ENCODE measurements around the gene ANKRD13A. TPM values are rescaled to one million over a fixed set of nuclear protein-coding genes. Genes with fewer than 3 reads are reported as not detected.

ANKRD13A gene
- total RNA-seq, 1 experiment from 2014 or later: 118 TPM

DNA sequence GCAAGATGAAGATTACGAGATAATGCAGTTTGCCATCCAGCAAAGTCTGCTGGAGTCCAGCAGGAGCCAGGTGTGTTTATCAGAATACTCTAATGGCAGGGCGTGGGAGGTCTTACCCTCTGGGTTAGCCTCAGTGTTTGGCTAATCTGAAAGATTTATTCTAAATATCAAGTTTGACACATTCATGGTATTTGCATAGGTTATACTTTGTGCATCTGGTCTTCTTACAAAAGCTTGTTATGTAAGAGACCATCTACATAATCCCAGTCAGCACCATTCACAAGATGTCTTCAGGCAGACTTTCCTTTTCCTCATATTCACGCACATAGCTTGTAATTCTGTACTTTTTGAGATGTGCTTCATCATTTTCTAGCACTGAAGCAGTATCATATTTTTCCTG is 34.7 kb downstream of the ANKRD13A start:
- no TSS peak for BruUV-seq (replicated peaks)
- Histone ChIP-seq H3K4me1 (ENCODE audit: insufficient read depth, low read length) (peaks cover 16% of the 10 kb centered on the region), H2AFZ (ENCODE audit: low read length) (no peak overlapping the region), H3K9me3 (ENCODE audit: low read length) (no peaks in the 10 kb centered on the region), H3F3A (ENCODE audit: low read length, unreplicated experiment) (peaks cover 5% of the 10 kb centered on the region), H3K9me2 (replicated peaks; ENCODE audit: low read length) (no peaks in the 10 kb centered on the region), H3K4me2 (ENCODE audit: low read length) (no peak overlapping the region), H4K20me1 (ENCODE audit: low read length) (no peaks in the 10 kb centered on the region), H3K27me3 (ENCODE audit: low read length) (no peaks in the 10 kb centered on the region), H3K27ac (ENCODE audit: low read length) (no peak overlapping the region), H3K79me2 (ENCODE audit: low read length) (no peaks in the 10 kb centered on the region), H3K4me3 (ENCODE audit: low read length) (no peak overlapping the region), H3K9ac (ENCODE audit: low read length) (no peak overlapping the region), H3K36me3 (ENCODE audit: low read depth, low read length) (peaks cover 57% of the 10 kb centered on the region)
- ChIA-PET POLR2A (ENCODE audit: unreplicated experiment) (no interaction called here), CTCF (no interaction called here)
- DNase-seq (no peak), ATAC-seq (no peak)
- intact Hi-C loops (cut with micrococcal nuclease): loop anchor here (10.0 kb wide), 1 partner anchor 99 kb away; no protein-coding TSS in a partner anchor
- TF ChIP-seq EZH2phosphoT487 (IDR thresholded peaks at IDR 0.05; ENCODE audit: borderline replicate concordance, low read length) (no peak), EZH2 (IDR thresholded peaks at IDR 0.05; ENCODE audit: low read length, unreplicated experiment) (no peak)
- TF ChIP-seq, protein P1, sequence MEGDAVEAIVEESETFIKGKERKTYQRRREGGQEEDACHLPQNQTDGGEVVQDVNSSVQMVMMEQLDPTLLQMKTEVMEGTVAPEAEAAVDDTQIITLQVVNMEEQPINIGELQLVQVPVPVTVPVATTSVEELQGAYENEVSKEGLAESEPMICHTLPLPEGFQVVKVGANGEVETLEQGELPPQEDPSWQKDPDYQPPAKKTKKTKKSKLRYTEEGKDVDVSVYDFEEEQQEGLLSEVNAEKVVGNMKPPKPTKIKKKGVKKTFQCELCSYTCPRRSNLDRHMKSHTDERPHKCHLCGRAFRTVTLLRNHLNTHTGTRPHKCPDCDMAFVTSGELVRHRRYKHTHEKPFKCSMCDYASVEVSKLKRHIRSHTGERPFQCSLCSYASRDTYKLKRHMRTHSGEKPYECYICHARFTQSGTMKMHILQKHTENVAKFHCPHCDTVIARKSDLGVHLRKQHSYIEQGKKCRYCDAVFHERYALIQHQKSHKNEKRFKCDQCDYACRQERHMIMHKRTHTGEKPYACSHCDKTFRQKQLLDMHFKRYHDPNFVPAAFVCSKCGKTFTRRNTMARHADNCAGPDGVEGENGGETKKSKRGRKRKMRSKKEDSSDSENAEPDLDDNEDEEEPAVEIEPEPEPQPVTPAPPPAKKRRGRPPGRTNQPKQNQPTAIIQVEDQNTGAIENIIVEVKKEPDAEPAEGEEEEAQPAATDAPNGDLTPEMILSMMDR (conservative IDR thresholded peaks at IDR 0.05; ENCODE audit: low read depth, low read length): no peak

DNA sequence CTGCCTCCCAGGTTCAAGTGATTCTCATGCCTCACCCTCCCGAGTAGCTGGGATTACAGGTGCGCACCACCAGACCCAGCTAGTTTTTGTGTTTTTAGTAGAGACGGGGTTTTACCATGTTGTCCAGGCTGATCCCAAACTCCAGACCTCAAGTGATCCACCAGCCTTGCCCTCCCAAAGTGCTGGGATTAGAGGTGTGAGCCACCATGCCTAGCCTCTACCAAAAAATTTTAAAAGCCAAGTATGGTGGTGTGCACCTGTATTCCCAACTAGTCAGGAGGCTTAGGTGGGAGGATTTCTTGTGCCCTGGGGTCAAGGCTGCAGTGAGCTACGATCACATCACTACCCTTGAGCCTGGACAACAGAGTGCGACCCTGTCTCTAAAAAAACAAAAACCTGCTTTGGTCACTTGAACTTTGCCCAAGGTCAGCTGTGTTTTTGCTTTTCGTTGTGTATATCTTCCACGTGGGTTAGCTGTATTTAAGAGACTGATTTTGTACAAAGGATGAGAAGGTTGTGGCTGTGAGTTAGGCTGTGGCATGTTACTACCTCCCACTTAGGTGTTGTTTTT is 36.4 kb downstream of the ANKRD13A start:
- Histone ChIP-seq H4K20me1 (ENCODE audit: low read length) (no peaks in the 10 kb centered on the region), H3K9me3 (ENCODE audit: low read length) (no peaks in the 10 kb centered on the region), H3K4me3 (ENCODE audit: low read length) (no peak overlapping the region), H3K36me3 (ENCODE audit: low read depth, low read length) (peaks cover 46% of the 10 kb centered on the region), H3K9ac (ENCODE audit: low read length) (no peak overlapping the region), H3K27ac (ENCODE audit: low read length) (no peak overlapping the region), H3K79me2 (ENCODE audit: low read length) (peaks cover 4% of the 10 kb centered on the region; the same call in 1 of the 2 replicates), H3K4me2 (ENCODE audit: low read length) (no peak overlapping the region), H3K4me1 (ENCODE audit: insufficient read depth, low read length) (peaks cover 31% of the 10 kb centered on the region), H3K9me2 (replicated peaks; ENCODE audit: low read length) (no peaks in the 10 kb centered on the region), H2AFZ (ENCODE audit: low read length) (no peak overlapping the region), H3F3A (ENCODE audit: low read length, unreplicated experiment) (peaks cover 11% of the 10 kb centered on the region), H3K27me3 (ENCODE audit: low read length) (no peaks in the 10 kb centered on the region)
- ChIA-PET CTCF (no interaction called here), POLR2A (ENCODE audit: unreplicated experiment) (no interaction called here)
- ATAC-seq: no peak
- DNase-seq: no peak
- no TSS peak for BruUV-seq (replicated peaks)
- no peak for TF ChIP-seq EZH2phosphoT487 (IDR thresholded peaks at IDR 0.05; ENCODE audit: borderline replicate concordance, low read length)
- no peak for TF ChIP-seq EZH2 (IDR thresholded peaks at IDR 0.05; ENCODE audit: low read length, unreplicated experiment)
- TF ChIP-seq, protein P1 (conservative IDR thresholded peaks at IDR 0.05; ENCODE audit: low read depth, low read length): no peak
- intact Hi-C loops (cut with micrococcal nuclease): loop anchor here (5.0 to 10.0 kb wide), 2 partner anchors 101 to 397 kb away; no protein-coding TSS in a partner anchor

DNA sequence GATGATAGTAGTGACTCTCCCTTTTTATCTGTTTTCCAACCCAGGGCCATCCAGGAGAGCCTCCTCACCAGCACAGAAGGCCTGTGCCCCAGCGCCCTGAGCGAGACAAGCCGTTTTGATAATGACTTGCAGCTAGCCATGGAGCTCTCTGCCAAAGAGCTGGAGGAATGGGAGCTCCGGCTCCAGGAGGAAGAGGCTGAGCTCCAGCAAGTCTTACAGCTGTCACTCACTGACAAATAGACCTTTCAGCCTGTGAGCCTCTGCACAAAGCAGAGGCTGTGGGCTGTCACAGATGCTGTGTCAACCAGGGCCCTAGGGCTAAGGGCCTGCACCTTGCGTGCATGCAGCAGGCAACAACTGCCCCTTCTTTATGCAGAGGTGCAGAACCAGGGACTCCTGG is 38.1 kb downstream of the ANKRD13A start:
- Histone ChIP-seq H3K27ac (ENCODE audit: low read length) (no peak overlapping the region), H3K9ac (ENCODE audit: low read length) (no peak overlapping the region), H3K9me2 (replicated peaks; ENCODE audit: low read length) (no peaks in the 10 kb centered on the region), H3K4me1 (ENCODE audit: insufficient read depth, low read length) (peaks cover 31% of the 10 kb centered on the region), H3K9me3 (ENCODE audit: low read length) (no peaks in the 10 kb centered on the region), H4K20me1 (ENCODE audit: low read length) (no peaks in the 10 kb centered on the region), H3F3A (ENCODE audit: low read length, unreplicated experiment) (peaks cover 11% of the 10 kb centered on the region), H3K36me3 (ENCODE audit: low read depth, low read length) (peaks cover 45% of the 10 kb centered on the region), H3K4me2 (ENCODE audit: low read length) (no peak overlapping the region), H3K27me3 (ENCODE audit: low read length) (no peaks in the 10 kb centered on the region), H2AFZ (ENCODE audit: low read length) (no peak overlapping the region), H3K79me2 (ENCODE audit: low read length) (peaks cover 17% of the 10 kb centered on the region), H3K4me3 (ENCODE audit: low read length) (no peak overlapping the region)
- POLR2A ChIA-PET (ENCODE audit: unreplicated experiment): no interaction called here
- ATAC-seq: no peak
- BruUV-seq (replicated peaks): no TSS peak
- DNase-seq: no peak
- CTCF ChIA-PET: no interaction called here
- TF ChIP-seq, protein P1 (conservative IDR thresholded peaks at IDR 0.05; ENCODE audit: low read depth, low read length): no peak
- TF ChIP-seq EZH2phosphoT487 (IDR thresholded peaks at IDR 0.05; ENCODE audit: borderline replicate concordance, low read length) (no peak), EZH2 (IDR thresholded peaks at IDR 0.05; ENCODE audit: low read length, unreplicated experiment) (no peak)
- intact Hi-C loops (cut with micrococcal nuclease): loop anchor here (5.0 to 10.0 kb wide), 2 partner anchors 103 to 395 kb away; no protein-coding TSS in a partner anchor
